MM.1S (cell line): ENCODE results near the gene NAALADL1.

Experiments
- DNase-seq: peaks from one replicate; pipeline ENCODE4 v3.0.0-alpha.2; 2015
- H2AFZ ChIP-seq: fragments of 300-600 bp; sonication (generic); 2 replicates; pipeline ENCODE4 v1.6.0; 2016; ENCODE audit warnings: antibody characterized with exemption, low read length
- H3F3A ChIP-seq: fragments of 300-600 bp; sonication (generic); 2 replicates; pipeline ENCODE4 v1.6.1; 2016; ENCODE audit warnings: mild to moderate bottlenecking, antibody characterized with exemption, low read length, moderate library complexity, mixed read lengths; ENCODE audit not compliant: insufficient read depth
- H3K27ac ChIP-seq: fragments of 300-600 bp; sonication (generic); 2 replicates; pipeline ENCODE4 v1.5.1; 2016; ENCODE audit warnings: mild to moderate bottlenecking, low read length
- H3K27me3 ChIP-seq: fragments of 300-600 bp; sonication (generic); replicated peaks from 2 replicates; pipeline ENCODE4 v1.6.0; 2016; ENCODE audit warnings: low read length; ENCODE audit not compliant: insufficient read depth
- H3K36me3 ChIP-seq: fragments of 300-600 bp; sonication (generic); replicated peaks from 2 replicates; pipeline ENCODE4 v1.6.1; 2016; ENCODE audit warnings: mild to moderate bottlenecking, low read length, mixed read lengths; ENCODE audit not compliant: insufficient read depth
- H3K4me1 ChIP-seq: fragments of 300-600 bp; sonication (generic); 2 replicates; pipeline ENCODE4 v1.6.1; 2016; ENCODE audit warnings: low read length, mixed read lengths
- H3K4me2 ChIP-seq: fragments of 300-600 bp; sonication (generic); 2 replicates; pipeline ENCODE4 v1.6.0; 2016; ENCODE audit warnings: low read depth, low read length
- H3K4me3 ChIP-seq: fragments of 300-600 bp; sonication (generic); 2 replicates; pipeline ENCODE4 v1.5.1; 2016; ENCODE audit warnings: low read length, mixed read lengths
- H3K79me2 ChIP-seq: fragments of 300-600 bp; sonication (generic); 2 replicates; pipeline ENCODE4 v1.6.1; 2016; ENCODE audit warnings: mixed run types, low read length, mixed read lengths
- H3K9ac ChIP-seq: fragments of 300-600 bp; sonication (generic); 2 replicates; pipeline ENCODE4 v1.6.1; 2016; ENCODE audit warnings: low read length, mixed read lengths
- H3K9me2 ChIP-seq: fragments of 300-600 bp; sonication (generic); replicated peaks from 2 replicates; pipeline ENCODE4 v1.6.1; 2016; ENCODE audit warnings: mild to moderate bottlenecking, low read length, mixed read lengths; ENCODE audit not compliant: insufficient read depth
- H3K9me3 ChIP-seq: fragments of 300-600 bp; sonication (generic); replicated peaks from 2 replicates; pipeline ENCODE4 v1.6.1; 2016; ENCODE audit warnings: mild to moderate bottlenecking, low read length, mixed read lengths; ENCODE audit not compliant: insufficient read depth
- H4K20me1 ChIP-seq: fragments of 300-600 bp; sonication (generic); 2 replicates; pipeline ENCODE4 v1.6.1; 2016; ENCODE audit warnings: mild to moderate bottlenecking, low read length, moderate library complexity, mixed read lengths; ENCODE audit not compliant: insufficient read depth
- EZH2 ChIP-seq: fragments of 300-600 bp; sonication (generic); optimal IDR thresholded peaks from 2 replicates; pipeline ENCODE3; 2017; ENCODE audit warnings: low read depth, mild to moderate bottlenecking, antibody characterized with exemption, low read length, mixed read lengths
- EZH2phosphoT487 ChIP-seq: fragments of 300-600 bp; sonication (generic); IDR thresholded peaks from 2 replicates; pipeline ENCODE4 v1.6.1; 2018; ENCODE audit warnings: antibody characterized with exemption, low read length
- TF ChIP-seq, protein P1 (sequence below): fragments of 300-600 bp; sonication (generic); IDR thresholded peaks from 2 replicates; pipeline ENCODE4 v1.5.1; 2016; ENCODE audit warnings: antibody characterized with exemption, low read length, mixed read lengths

Gene NAALADL1

DNA sequence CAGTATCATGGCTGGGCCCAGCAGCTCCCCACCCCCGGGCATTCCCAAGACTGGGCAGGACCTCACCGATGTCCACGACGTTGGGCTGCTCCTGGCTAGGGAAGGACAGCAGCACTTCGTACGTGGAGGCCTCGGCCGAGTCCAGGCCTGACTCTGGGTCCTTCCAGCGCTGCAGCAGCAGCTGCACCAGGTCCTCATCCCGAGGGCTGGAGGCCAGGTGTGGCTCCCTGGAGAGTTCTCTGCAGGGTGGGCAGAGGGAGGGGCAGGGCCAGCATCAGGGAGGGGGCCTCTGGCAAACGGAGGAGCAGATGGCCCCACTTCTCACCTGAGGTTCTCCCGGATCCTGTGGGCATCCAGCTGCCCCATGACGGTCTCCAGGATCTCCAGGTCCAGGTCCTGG, 341 bp downstream of the NAALADL1 start:
- peaks cover 11% of the 10 kb centered on the region for H3F3A ChIP-seq
- H3K36me3 ChIP-seq = no peaks in the 10 kb centered on the region
- no peak overlapping the region for H3K4me3 ChIP-seq
- H3K4me2 ChIP-seq = no peak overlapping the region
- no peak for DNase-seq
- no peaks in the 10 kb centered on the region for H3K9me3 ChIP-seq
- H3K79me2 ChIP-seq = no peaks in the 10 kb centered on the region
- no peaks in the 10 kb centered on the region for H4K20me1 ChIP-seq
- peaks cover 33% of the 10 kb centered on the region for H3K4me1 ChIP-seq
- H2AFZ ChIP-seq = no peak overlapping the region
- no peaks in the 10 kb centered on the region for H3K27me3 ChIP-seq
- TF ChIP-seq EZH2 = no peak
- no peak for TF ChIP-seq EZH2phosphoT487
- TF ChIP-seq, protein P1, sequence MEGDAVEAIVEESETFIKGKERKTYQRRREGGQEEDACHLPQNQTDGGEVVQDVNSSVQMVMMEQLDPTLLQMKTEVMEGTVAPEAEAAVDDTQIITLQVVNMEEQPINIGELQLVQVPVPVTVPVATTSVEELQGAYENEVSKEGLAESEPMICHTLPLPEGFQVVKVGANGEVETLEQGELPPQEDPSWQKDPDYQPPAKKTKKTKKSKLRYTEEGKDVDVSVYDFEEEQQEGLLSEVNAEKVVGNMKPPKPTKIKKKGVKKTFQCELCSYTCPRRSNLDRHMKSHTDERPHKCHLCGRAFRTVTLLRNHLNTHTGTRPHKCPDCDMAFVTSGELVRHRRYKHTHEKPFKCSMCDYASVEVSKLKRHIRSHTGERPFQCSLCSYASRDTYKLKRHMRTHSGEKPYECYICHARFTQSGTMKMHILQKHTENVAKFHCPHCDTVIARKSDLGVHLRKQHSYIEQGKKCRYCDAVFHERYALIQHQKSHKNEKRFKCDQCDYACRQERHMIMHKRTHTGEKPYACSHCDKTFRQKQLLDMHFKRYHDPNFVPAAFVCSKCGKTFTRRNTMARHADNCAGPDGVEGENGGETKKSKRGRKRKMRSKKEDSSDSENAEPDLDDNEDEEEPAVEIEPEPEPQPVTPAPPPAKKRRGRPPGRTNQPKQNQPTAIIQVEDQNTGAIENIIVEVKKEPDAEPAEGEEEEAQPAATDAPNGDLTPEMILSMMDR = no peak
- H3K9ac ChIP-seq = no peak overlapping the region
- no peak overlapping the region for H3K27ac ChIP-seq
- H3K9me2 ChIP-seq = no peaks in the 10 kb centered on the region

DNA sequence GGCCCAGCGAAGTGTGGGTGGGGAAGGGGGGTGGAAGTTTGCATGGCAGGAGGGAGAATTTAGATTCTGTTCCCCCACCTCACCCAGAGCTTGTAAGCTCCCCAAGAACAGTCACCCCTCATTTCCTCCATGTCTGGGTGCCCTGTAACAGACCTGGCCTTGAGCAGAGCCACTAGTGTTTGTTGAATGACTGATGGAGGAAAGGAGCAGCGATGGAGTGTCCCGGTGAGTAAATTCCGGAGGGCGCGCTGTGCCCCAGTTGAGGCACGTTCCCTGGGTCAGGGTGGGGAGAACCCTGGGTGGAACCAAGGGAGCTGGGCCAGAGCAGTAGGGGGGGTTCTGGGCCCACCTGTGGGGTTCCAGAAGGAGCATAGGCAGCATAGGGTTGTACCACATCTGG, 827 bp downstream of the NAALADL1 start:
- no peak overlapping the region for H3K27ac ChIP-seq
- peaks cover 11% of the 10 kb centered on the region for H3F3A ChIP-seq
- H3K9me2 ChIP-seq = no peaks in the 10 kb centered on the region
- no peaks in the 10 kb centered on the region for H4K20me1 ChIP-seq
- peaks cover 33% of the 10 kb centered on the region for H3K4me1 ChIP-seq
- no peaks in the 10 kb centered on the region for H3K9me3 ChIP-seq
- no peak overlapping the region for H3K4me3 ChIP-seq
- no peaks in the 10 kb centered on the region for H3K79me2 ChIP-seq
- H3K9ac ChIP-seq = no peak overlapping the region
- no peak for DNase-seq
- no peak overlapping the region for H3K4me2 ChIP-seq
- TF ChIP-seq EZH2 = no peak
- TF ChIP-seq EZH2phosphoT487 = no peak
- TF ChIP-seq, protein P1 = no peak
- H3K27me3 ChIP-seq = no peaks in the 10 kb centered on the region
- no peaks in the 10 kb centered on the region for H3K36me3 ChIP-seq
- H2AFZ ChIP-seq = no peak overlapping the region

DNA sequence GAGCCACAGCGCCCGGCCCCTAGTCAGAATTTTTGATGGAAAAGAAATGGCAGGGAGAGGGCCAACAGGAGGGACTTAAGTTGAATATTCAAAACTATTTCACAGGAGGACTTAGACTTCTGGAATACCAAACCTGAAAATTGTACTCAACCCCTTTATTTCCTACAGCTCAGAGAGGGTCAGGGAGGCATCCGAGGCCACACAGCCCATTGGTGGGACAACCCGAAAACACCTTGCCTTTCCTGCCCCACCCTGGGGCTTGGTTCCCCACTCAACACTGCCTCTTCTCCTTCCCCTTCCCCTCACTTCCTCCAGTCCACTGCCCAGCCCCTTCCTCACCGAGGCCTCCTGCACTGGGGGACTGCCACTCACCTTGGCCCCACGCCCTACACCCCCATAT, 1.4 kb downstream of the NAALADL1 start:
- Histone ChIP-seq H3K4me2 (no peak overlapping the region), H3K27ac (no peak overlapping the region), H3K9me3 (no peaks in the 10 kb centered on the region)

More for the DNA sequence above, 1.4 kb downstream of the NAALADL1 start:
- no peak for TF ChIP-seq EZH2phosphoT487
- TF ChIP-seq, protein P1 = no peak
- TF ChIP-seq EZH2 = no peak
- DNase-seq = no peak
- Histone ChIP-seq H3K4me3 (no peak overlapping the region), H4K20me1 (no peaks in the 10 kb centered on the region), H3K4me1 (peaks cover 30% of the 10 kb centered on the region), H3K9ac (no peak overlapping the region), H3F3A (peaks cover 11% of the 10 kb centered on the region), H3K9me2 (no peaks in the 10 kb centered on the region), H2AFZ (no peak overlapping the region), H3K27me3 (no peaks in the 10 kb centered on the region), H3K79me2 (no peaks in the 10 kb centered on the region), H3K36me3 (no peaks in the 10 kb centered on the region)
